ENCODE data around the gene SLC35F4.
"Not testable (repeated sequence)": the region's sequence is repeated elsewhere in the genome, so short reads cannot be mapped to it uniquely, and the experiment has no call there.

The SLC35F4 gene

DNA sequence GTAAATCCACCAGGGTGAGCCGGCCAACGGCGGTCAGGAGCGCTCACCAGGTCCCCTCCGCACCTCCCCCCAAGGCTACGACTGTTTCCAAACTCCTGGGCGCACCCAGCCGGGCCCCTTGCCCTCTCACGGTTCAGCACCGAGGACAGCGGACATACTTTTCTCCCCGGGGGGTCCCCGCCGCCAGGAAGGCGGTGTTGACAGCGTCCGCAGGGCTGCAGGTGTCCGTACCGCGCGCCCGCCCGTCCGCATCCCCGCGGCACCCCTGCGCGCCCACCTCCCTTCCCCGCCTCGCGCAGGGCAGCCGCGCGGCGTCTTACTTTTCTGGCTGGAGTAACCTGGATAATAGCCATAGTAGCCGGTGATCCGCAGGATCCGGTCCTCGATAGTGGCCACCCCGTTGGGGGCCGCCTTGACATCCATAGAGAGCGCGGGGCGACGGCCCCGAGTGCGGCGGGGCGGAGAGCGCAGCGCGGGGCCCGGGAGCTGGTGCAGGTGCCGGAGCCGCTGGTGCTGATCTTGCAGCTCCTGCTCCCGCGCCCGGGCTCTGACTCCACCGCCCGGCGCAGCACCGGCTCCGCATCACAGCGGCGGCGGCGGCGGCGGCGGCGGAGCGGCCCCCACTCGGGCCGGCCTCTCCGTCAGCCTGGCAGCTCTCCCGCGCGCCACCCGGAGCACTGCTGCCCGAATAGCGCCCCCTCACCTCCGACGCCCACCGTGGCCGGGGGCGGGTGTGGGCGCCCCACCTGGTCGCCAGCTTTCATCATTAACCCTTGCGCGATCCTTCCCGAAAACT is at the start of gene SLC35F4:
Gene SLC35F4, minus strand, starts transcription at position 690 of the 796 bp plus-strand sequence.
- no peak for DNase-seq (ENCODE audit: low read depth in 2 of 2)

DNA sequence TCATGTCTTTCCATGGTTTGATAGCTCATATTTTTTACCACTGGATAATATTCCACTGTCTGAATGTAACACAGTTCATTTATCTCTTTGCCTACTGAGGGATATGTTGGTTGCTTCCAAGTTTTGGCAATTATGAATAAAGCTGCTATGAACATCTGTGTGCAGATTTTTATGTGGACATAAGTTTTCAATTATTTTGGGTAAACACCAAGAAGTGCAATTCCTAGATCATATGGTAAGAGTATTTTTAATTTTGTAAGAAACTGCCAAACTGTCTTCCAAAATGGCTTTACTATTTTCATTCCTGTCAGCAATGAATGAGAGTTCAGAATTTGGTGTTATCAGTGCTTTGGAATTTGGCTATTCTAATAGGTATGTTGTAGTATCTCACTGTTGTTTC is 43.7 kb upstream of the SLC35F4 start:
- no peak for DNase-seq (ENCODE audit: low read depth in 2 of 2)

DNA sequence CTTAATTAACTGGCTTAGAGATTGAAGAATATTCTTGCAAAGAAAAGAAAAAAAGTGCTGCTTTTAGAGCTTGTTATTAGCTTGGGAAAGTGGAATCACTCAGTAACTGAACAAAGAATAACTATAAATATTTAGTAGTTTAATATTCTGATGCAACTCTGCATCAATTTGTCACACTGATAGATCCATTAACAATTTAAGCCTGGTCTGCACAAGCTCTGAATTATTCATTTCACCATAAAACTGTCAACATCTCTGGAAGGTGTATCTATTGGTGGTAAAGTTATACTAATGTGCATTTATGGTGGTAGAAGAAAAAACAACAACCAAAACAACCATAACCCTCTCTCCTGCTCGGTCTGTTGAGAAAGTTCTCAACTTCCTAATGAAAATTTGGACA is 38.1 kb upstream of the SLC35F4 start:
- no peak for DNase-seq (ENCODE audit: low read depth in 2 of 2)

DNA sequence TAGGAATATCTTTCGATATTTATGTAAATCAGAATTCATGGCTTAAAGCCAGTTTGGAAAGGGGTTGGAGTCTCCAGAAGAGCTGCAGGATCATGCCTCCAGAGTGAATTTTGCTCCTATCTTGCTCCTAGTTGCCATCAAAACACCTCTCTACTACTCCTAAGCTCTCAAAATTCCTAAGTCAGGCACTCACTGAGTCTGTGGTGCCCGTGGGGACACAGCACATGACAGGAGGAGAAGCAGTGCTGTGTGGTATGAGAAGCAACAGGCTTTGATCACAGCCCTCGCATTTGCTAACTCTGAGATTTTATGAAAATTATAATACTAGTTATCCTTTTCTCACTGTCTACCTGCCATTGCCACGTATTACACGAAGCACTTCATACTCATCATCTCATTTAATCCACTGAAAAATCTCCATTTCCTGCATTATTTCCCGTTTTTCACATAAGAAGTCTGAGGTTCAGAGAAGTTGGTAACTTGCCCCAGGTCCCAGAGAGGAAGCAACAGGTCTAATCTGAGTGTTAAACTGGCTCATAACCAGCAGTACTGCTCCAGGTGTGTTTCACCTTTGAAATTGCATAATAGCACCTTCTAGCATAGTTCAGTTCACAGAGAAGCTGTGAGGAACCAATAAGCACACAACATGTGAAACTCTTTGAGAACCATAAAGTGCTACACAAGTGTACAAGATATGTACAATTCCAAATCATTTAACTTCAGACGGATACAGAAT is 33.1 kb upstream of the SLC35F4 start:
- DNase-seq (ENCODE audit: low read depth in 2 of 2), result no peak

DNA sequence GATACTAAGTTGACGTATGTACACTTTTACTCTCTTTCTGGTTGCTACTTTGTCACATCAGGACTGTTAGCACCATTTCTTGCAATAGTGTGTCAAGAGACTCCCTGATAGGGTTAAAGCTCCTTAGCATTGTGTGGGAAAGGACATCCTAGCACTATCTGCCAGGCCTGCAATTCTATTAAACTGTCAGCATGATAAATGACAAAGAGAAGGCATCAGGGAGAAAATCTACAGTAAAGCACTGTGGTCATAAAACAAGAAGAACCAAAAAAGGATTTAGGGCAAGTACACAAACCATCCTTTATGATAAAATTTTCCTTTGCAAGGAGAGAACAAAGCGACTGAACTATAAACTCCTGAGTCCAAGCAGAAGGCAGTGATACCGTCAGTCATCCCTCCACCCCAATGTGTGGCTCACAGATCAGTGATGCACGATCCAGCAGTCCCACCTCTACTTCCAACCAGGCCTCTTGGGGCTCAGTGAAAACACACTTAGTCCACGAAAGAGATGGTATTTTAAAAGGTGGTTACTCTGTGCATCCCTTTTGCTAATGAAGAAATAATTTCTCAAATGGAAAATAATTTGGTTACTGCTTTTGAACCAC is 31.4 kb upstream of the SLC35F4 start:
- no peak for DNase-seq (ENCODE audit: low read depth in 2 of 2)

DNA sequence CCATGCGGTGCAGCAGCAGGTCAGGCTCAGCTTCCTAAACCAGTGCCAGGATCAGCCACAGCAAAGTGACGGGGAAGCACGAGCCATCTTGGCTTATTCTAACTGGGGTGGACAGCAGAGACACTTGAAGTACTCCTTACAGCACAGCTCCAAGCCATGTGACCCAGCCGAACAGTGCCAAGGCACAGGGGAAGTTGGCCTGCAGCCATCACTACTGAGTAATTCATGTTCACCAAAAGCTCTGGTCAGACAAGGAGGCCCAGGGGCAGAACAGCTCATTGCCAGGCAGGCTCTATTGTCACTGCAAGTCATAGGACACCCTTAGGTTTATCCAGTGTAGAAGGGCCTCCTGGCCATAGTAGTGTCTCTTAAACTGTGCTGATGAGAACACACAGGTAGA is 23.4 kb upstream of the SLC35F4 start:
- DNase-seq (ENCODE audit: low read depth in 2 of 2), result no peak

DNA sequence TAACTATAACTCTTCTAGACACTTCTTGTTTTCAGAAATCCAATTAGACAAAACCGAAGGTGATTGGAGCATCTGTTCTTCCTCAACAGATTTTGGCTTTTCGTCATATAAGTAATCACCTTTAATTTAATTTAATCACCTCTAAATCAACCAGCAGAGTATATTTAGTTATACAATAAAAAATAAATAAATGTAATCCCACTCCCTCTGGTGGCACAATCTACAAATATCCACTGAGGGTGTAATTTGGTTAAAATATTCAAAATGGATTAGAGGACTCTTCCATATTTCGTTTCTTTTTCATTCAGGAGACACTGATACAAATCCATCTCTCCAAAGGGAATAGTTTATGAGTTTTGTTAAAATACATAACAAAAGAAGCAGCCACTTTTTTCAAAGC is 18.3 kb upstream of the SLC35F4 start:
- no peak for DNase-seq (ENCODE audit: low read depth in 2 of 2)

DNA sequence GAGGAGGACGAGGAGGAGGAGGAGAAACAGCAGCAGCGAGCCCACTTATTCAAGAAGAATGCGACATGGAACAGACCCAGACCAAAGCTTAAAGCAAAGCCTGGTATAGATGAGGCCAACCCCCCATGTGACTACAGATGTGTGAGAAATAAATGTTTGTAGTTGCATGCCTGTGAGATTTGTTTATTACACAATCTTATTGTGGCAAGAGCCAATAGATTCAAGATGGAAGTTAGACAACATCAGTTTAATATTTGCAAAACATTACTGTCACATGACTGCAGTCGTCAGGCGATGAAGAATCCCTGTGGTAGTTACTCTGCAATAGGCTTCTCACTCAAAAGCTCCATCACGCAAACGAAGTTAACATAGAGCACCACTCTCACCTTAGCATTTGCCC is 17.2 kb upstream of the SLC35F4 start:
- no peak for DNase-seq (ENCODE audit: low read depth in 2 of 2)

DNA sequence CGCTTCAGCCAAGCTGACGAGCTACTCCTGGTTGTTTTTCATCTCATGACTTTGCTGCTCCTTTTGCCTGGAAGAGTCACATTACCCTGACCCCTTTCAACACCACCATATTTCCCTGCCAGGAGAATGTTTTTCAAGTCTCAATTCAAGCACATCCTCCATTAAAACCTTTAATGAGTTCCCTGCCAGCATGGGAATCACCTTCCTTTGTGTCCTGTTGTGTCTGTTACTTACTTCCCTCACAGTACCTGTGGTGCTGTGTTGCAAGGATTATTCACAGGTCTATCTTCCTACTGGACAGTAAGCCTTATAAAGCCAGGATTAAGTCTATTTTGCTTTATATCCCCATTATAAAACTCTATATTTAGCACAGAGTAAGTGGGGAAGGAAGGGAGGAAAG is 13.6 kb upstream of the SLC35F4 start:
- no peak for DNase-seq (ENCODE audit: low read depth in 2 of 2)

DNA sequence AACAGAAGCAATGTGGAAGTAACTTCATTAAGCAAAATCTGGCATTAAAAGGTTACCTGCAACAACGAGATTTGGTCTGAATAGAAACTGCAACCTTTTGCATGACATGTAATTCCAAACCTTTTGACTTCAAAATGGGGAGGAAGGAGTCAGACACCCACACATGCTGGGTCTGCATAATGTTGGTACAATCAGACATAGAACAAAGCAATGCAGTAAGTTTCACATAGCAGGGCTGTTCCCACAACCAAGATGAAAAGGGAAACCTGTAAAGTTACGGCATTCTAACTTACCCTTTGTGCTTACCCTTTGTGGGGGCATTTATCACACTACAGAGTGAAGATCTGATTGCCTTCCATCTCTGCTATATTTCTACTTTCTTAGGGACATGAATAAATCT is 10.1 kb upstream of the SLC35F4 start:
- no peak for DNase-seq (ENCODE audit: low read depth in 2 of 2)

DNA sequence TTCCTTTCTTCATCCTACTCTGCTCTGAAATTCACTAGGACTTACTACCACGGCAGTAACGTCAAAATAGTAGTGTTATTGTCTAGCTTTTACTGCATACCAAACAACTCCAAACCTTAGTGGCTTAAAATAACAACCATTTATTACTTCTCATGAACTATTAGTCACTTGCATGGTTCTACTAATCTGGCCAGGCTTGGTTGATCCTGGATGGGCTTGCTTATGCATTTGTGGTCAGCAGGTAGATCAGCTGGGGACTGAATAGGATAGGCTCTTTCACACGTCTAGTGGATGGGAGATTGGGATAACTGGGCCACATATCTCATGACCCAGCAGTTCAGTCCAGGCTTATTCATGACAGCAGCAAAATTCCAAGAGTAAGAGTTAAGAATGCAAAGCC is 9.4 kb upstream of the SLC35F4 start:
- no peak for DNase-seq (ENCODE audit: low read depth in 2 of 2)

DNA sequence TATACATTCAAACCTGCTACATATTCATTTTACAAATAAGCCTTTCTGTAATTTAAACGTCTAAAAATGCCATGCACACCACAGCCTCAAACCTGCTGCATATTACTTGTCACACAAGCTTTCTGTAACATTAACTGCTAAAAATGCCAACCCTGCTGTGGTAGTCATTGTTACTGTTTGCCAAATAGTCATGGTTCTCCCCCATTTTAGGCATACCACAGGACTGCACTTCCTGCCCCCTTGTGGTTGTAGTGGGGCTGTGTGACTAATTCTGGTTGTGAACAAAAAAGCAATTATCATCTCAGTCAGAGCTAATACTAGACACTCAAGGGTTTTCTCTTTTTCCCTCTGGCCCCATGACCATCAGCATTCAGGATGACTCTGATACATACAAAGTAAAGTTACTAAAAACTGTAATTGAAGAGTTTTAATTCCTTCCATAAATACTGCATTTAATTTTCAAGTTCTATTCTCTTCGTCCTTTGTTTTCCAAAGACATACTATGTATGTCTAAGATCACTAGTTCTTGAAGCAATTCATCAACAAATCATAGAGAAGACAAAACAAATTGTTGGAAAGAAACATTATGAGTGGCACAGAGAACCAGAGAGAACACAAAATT is 5.7 kb upstream of the SLC35F4 start:
- DNase-seq (ENCODE audit: low read depth in 2 of 2), result no peak

DNA sequence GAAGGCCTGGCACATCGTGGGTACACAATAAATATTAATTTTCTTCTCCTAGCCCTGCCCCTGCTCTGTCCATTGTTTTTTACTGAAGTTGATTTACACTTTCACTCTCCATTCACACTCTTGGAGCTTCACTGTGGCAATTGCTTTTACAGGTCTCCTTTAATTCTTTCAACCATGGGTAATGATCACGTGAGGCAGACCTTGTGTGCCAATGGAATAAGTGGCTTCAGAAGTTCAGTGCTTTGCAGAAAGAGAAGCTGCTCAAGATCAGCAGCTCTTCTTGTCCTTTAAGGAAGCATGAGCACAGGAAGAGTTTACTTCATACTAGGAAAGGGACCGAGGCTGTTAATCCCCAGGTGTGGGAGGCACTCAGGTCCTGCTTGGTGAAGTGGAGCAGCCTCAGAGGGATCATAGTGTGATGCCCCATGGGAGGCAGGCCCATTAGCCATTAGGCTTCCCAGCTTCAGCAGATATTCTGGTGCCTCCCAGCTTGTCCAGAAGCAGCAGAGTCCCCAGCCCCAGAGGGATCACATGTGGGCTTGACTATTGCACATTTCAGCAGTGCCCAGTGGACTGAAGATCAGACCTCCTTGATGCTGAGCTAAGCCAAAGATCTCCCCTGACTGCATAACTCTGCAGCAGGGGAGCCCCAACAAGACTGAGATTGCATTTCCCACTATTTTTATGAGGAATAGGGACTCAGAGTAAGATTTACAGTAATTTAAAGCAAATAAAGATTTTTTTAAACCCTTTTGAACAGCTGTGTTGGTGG is 5.0 kb upstream of the SLC35F4 start:
- no peak for DNase-seq (ENCODE audit: low read depth in 2 of 2)

DNA sequence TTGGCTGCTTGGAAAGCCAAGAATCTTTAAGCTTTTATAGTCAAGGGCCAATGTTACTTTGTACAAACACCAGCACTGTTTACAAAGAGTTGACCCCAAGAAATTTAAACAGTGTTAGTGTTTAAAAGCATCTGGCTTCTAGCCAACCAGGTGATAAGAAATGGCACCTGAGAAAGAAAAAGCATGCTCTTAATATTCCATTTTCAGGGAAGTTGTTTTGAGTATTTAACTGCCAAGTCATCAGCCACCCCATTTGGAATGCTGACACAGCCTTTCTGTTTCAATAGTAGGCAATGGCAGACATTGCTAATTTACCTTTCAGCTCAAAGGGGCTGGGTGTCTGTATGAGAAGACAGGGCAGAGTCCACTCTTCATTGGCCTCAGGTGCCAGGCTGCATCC is 3.7 kb upstream of the SLC35F4 start:
- DNase-seq (ENCODE audit: low read depth in 2 of 2), result no peak

DNA sequence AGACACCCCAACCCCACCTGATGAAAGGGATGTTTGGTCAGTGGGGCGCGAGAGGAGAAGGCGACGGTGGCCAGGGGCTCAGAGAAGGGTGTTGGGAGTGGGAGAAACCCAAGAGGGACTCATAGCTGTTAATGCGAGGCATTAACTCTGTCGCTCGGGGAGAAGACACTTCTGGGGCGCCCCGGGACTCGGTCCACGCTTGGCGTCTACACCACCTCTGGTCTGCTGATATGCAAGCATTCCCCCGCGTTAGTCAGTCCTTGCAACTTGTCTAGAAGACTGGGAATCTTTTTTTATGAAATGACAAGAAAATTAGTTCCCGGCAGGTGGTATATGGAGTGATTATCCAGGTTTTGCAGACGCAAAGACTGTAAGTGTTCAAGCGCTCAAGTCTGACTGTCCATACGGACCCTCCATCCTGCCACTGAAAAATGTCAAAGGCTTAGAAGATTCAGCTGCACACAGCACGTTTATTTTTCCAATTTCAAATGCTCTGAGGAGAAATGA is 360 bp upstream of the SLC35F4 start:
- DNase-seq (ENCODE audit: low read depth in 2 of 2), result no peak

DNA sequence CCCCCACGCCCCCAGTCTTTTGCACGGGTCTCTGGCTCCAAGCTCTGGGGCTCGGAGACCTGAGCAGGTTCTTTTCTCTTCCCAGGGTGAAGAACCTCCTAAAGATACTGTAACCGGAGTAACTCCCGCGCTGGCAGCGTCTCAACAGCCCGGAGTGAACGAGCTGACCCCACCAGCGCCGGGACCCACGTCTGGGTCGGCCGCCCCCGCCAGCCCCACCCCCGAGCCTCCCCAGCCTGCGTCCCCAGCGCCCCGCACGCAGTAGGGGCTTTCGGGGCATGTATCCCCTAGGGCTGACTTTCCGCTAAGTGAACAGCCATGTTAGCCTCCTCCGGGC is 858 bp downstream of the SLC35F4 start:
- no peak for DNase-seq (ENCODE audit: low read depth in 2 of 2)

DNA sequence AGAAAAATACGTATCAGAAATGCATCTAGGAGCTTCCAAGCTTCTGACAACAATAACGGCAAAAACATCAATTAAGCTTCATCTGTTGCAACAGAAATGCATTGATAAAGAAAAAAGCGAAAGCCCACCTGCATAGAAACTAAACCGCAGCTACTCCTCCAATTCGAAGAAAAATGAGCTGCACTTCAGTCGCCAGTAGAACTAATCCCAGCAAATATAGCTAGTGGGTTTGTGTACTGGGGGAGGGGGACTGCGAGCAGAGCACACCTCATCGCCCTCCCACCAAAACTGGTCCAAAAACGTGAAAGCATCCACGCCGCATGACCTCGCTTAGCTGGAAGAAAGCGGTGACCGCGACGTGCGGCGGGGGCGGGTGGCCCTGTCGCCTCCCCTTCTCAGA is 1.2 kb downstream of the SLC35F4 start:
- no peak for DNase-seq (ENCODE audit: low read depth in 2 of 2)

DNA sequence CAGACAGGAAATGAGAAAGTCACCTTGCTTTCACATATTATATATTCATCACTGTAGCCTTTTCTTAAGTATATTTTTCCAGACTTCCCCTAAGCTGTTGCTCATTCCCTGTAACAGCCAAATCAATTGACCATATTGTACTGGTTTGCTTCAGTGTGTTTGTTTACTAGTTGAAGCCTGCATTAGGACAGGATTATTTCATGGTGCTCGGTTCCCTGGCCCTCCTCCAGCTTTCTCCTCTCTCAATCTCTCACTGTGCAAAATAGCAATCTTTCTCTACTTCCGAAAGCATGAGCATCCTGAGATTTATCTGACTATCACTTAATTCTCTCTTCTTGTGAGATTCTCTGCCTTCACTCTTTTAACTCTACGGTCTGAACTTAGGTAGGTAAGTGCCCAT is 2.4 kb downstream of the SLC35F4 start:
- no peak for DNase-seq (ENCODE audit: low read depth in 2 of 2)

DNA sequence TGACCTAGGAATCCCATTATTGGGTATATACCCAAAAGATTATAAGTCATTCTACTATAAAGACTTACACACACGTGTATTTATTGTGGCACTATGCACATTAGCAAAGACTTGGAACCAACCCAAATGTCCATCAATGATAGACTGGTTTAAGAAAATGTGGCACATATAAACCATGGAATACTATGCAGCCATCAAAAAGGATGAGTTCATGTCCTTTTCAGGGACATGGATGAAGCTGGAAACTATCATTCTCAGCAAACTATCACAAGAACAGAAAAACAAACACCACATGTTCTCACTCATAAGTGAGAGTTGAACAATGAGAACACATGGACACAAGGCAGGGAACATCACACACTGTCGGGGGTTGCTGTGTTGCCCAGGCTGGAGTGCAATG is 10.2 kb downstream of the SLC35F4 start:
- not testable (repeated sequence) for DNase-seq (ENCODE audit: low read depth in 2 of 2)

DNA sequence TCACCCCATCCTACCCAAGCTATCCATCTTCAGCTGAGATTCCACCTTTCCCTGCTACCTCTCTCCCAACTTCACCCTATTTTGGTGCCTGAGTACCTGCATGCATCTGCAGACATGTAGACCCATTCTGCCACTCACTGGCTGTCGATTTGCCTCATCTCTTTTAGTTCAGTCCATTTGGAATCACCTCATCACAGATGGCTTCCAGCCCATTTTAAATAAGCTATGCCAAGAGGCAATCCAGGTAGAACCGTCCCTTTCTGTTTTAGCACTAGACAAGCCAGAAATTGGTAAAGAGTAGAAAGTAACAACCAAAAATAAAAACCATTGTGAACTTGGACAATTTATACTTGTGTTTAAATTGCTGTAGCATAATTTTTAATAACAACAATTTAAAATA is 11.3 kb downstream of the SLC35F4 start:
- DNase-seq (ENCODE audit: low read depth in 2 of 2), result no peak

DNA sequence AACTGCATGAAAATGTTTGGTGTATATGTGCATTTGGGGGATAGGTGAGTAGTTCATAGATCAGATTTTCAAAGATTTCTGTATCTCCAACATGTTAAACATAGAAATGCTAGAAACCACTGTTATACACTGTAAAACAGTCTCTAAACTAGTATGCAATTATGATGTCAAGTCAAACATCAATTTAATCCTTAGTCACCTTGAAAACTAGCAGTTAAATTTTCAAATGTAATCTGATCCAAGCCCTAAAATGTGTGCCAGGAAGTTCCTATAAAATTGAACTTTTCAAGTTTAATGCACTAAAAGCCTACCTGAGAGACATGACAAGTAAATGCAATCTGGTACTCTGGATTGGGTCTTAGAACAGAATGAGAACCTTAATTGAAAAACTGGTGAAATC is 14.5 kb downstream of the SLC35F4 start:
- no peak for DNase-seq (ENCODE audit: low read depth in 2 of 2)

DNA sequence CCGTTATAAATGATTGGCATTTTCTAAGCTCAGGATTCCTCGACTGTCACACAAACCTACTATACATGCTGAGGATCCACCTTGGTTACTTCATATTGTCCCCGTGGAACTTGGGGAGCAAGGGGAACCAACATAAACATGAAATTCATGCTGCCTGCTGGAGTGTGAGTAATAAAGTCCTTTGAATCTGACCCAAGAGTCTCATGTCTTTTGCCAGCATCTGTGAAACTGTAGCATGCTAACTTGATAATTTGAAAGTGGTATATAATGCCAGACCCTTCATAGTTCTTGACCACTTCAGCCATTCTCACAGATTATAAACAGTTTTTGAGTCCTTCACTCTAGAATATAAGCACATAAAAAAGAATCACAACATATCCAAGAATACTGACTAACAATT is 17.1 kb downstream of the SLC35F4 start:
- no peak for DNase-seq (ENCODE audit: low read depth in 2 of 2)
